ENCODE measurements around the gene RPS6KL1.

DNA sequence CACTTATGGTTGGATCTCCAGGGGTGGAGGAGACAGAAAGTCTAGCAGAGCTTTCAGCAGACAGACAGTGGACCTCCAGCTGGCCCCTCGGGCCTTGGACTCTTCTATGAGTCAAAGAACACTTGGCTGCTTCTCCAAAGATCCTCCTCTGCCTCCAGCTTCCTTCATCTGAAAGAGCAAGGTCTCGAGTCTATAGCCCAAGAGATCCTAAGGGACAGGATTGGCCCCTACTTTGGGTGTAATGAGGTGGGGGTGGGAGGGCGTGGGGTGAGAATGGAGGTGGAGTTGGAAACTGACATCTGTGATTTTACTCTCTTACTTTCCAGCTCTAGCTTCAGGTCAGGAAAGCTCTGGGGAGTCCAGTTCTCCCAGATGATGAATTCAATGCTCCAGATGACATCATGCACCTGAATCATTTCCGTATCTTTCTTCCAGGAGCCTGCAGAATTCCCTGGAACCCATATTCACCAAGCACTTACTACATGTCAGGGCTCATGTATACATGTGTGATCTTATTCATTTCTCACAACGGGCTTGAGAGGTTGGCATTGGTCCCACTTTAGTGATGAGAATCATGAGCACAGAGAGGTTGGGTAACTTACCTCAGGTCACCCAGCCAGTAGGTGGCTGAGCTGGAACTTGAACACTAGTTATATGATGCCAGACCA, 42.6 kb upstream of the RPS6KL1 start:
- TF ChIP-seq EZH2 (IDR thresholded peaks at IDR 0.05) (no peak), EZH2phosphoT487 (IDR thresholded peaks at IDR 0.05) (no peak)
- TF ChIP-seq, protein P1, sequence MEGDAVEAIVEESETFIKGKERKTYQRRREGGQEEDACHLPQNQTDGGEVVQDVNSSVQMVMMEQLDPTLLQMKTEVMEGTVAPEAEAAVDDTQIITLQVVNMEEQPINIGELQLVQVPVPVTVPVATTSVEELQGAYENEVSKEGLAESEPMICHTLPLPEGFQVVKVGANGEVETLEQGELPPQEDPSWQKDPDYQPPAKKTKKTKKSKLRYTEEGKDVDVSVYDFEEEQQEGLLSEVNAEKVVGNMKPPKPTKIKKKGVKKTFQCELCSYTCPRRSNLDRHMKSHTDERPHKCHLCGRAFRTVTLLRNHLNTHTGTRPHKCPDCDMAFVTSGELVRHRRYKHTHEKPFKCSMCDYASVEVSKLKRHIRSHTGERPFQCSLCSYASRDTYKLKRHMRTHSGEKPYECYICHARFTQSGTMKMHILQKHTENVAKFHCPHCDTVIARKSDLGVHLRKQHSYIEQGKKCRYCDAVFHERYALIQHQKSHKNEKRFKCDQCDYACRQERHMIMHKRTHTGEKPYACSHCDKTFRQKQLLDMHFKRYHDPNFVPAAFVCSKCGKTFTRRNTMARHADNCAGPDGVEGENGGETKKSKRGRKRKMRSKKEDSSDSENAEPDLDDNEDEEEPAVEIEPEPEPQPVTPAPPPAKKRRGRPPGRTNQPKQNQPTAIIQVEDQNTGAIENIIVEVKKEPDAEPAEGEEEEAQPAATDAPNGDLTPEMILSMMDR (IDR thresholded peaks at IDR 0.05) = no peak

Measured in neural progenitor cell (in vitro differentiated cells).